Thymus (tissue), 11 donors: ENCODE results near the gene PURA. TPM values are rescaled to one million over a fixed set of nuclear protein-coding genes. Genes with fewer than 3 reads are reported as not detected.
"Not testable (repeated sequence)": the region's sequence is repeated elsewhere in the genome, so short reads cannot be mapped to it uniquely, and the experiment has no call there.

Experiments used
- DNase-seq, 9 donors: peaks; one replicate each; pipeline ENCODE4 v3.0.0-alpha.2; 2013; ENCODE audit warnings: low spot score in 9 of 9, low read depth in 6 of 9, missing footprints in 1 of 9
- H3K27ac ChIP-seq, 2 donors: one replicate each; pipeline ENCODE4 v1.5.1; 2013; ENCODE audit warnings: control low read depth in 1 of 2, low read depth in 1 of 2, low read length in 1 of 2, mild to moderate bottlenecking in 1 of 2, moderate library complexity in 1 of 2
- H3K27me3 ChIP-seq, 2 donors: one replicate each; pipeline ENCODE4 v1.5.1; 2013; ENCODE audit warnings: low read length in 1 of 2; ENCODE audit not compliant: control insufficient read depth in 2 of 2, insufficient read depth in 1 of 2
- H3K36me3 ChIP-seq, 2 donors: one replicate each; pipeline ENCODE4 v1.5.1; 2013; ENCODE audit warnings: low read length in 1 of 2, mild to moderate bottlenecking in 1 of 2, moderate library complexity in 1 of 2; ENCODE audit not compliant: control insufficient read depth in 2 of 2, insufficient read depth in 2 of 2
- H3K4me1 ChIP-seq, 2 donors: one replicate each; pipeline ENCODE4 v1.5.1; 2013; ENCODE audit warnings: low read length in 2 of 2; ENCODE audit not compliant: control insufficient read depth in 2 of 2, insufficient read depth in 2 of 2
- H3K4me3 ChIP-seq, 2 donors: one replicate each; pipeline ENCODE4 v1.5.1; 2013; ENCODE audit warnings: low read length in 2 of 2, control low read depth in 1 of 2, mild to moderate bottlenecking in 1 of 2
- H3K9me3 ChIP-seq, 2 donors: one replicate each; pipeline ENCODE4 v1.5.1; 2013; ENCODE audit warnings: low read length in 1 of 2, mild to moderate bottlenecking in 1 of 2; ENCODE audit not compliant: control insufficient read depth in 2 of 2, insufficient read depth in 1 of 2
- WGBS: extraction: QIAGEN DNeasy Blood & Tissue Kit; methylation state at CpG from one replicate; pipeline ENCODE4 v1.1.7; 2013; 5-methylcytosine and 5-hydroxymethylcytosine counted together
- polyA plus RNA-seq: library from polyadenylated mRNA; stranded (reverse); fragments of 200-250 nt; gene quantifications from one replicate; pipeline ENCODE4 v1.2.3, GENCODE V29; 2013
- total RNA-seq: library from RNA; stranded (reverse); fragments of 120-200 nt; gene quantifications from one replicate; pipeline ENCODE4 v1.2.4, GENCODE V29; 2013
- donor health status: healthy.

The PURA gene
- total and polyA plus RNA-seq, 2 donors = 4.7 to 5.9 TPM

DNA sequence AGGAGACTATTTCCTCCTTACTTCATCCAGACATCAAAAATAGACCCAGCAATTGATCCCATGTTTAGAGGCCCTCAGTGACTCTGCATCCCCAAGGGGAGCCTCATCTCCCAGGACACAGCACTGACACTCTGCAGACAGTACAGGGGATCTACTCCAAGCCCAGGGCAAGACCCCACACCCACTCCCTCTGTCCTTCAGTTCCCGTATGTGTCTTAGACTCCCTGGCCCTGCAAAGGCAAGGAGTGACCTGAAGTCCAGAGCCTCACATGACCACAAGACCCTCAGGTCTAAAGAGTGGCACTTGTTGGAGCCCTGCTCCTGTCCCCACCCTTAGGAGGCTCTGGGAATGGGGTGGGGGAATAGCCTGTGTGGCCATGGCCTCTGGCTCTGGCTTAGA lies 33.6 kb downstream of the PURA start:
- H3K27me3 ChIP-seq = peaks cover 35 to 85% of the 10 kb centered on the region in 2 donors
- H3K27ac ChIP-seq = no peak overlapping the region
- H3K4me3 ChIP-seq = no peak overlapping the region
- H3K9me3 ChIP-seq = no peaks in the 10 kb centered on the region
- no peaks in the 10 kb centered on the region for H3K36me3 ChIP-seq
- H3K4me1 ChIP-seq = peaks cover 4 to 6% of the 10 kb centered on the region in 2 donors
- 94% methylated on average over 1 of the region's 1 CpG for WGBS
- no peak for DNase-seq

DNA sequence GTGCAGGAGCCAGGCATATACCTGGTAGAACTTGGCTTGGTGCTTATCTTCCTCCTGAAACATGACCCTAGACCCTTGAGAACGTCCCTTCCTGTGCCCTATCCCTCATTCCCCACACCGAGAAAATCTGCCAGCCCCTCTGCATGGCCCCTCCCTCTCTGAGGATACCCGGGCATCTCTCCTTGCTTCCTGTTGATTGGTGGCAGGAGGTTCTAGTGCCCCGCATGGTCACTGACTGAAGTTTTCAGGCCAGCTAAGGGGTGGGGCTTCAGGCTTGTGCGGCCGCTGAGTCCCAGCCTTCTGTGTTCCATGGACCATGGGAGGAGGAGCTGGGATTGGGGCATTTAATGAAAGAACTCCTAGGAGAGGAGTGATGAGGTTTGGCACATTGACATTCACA lies 34.6 kb downstream of the PURA start:
- DNase-seq = no peak
- no peaks in the 10 kb centered on the region for H3K9me3 ChIP-seq
- H3K27me3 ChIP-seq = peaks cover 35 to 86% of the 10 kb centered on the region in 2 donors
- H3K4me3 ChIP-seq = no peak overlapping the region
- no peaks in the 10 kb centered on the region for H3K36me3 ChIP-seq
- no peak overlapping the region for H3K27ac ChIP-seq
- H3K4me1 ChIP-seq = peaks cover 6 to 7% of the 10 kb centered on the region in 2 donors
- WGBS = 71% methylated on average over 6 of the region's 6 CpGs

DNA sequence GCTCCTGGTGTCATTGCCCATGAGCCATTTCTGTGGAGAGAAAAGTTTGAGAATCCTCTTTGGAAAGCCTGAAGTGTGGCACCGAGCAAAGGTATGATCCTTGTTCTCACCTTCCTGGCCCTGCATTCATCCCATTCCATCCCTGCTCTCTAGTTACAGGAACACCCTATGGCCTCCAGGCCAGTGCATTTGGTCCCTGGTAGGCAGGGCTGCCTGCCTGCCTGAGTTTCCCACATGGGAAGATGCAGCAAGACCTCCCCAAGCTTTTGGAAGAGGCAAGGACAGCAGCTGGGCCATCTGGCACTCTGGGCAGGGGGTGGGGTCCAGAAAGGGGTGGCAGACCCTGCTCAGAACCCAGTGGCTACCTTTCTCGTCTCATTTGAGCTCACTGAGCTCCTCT lies 36.3 kb downstream of the PURA start:
- no peaks in the 10 kb centered on the region for H3K9me3 ChIP-seq
- no peak overlapping the region for H3K4me3 ChIP-seq
- peaks cover 27 to 83% of the 10 kb centered on the region in 2 donors for H3K27me3 ChIP-seq
- H3K4me1 ChIP-seq = peaks cover 6 to 7% of the 10 kb centered on the region in 2 donors
- WGBS = 92% methylated on average over 2 of the region's 2 CpGs
- no peaks in the 10 kb centered on the region for H3K36me3 ChIP-seq
- no peak for DNase-seq
- no peak overlapping the region for H3K27ac ChIP-seq

DNA sequence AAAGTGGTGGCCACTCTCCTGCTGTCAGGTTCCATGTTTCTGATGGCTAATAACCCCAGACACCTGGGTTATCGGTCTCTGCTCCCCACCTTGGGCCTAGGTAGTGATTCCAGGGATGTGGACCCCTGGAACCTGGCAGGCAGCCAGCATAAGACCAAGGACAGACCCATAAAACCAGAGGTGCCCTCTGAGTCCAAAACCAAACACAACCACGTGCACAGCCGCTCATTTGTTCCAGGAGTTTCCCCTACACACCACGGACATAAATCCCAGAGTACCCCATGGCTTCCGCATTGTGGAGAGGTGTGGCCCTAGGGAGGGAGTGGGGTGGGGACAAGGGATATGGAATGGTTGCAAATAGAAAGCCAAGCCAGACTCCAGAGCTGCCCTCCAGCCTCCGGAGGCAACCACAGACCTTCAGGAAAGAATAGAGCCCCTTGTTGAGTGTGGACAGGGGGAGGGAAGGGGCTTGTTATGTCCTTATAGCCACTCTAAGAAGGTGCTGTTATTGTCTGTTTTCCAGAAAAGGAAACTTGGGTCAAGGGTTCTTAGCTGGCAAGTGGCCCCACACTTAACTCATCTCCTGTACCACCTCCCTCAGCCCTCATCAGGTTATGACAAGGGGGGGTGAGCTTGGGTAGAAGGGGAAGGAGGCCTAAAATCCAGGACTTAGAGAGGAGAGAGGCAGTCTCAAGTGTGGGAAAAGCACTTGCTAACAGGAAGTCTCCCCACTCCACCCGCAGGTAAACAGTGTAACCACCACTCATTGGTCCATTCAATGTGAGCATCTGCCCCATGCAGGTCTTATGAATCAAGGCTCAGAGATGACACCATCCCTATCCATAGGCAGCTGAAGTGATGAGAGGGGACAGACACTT lies 37.5 kb downstream of the PURA start:
- DNase-seq = no peak
- WGBS = 96% methylated on average over 7 of the region's 7 CpGs
- H3K4me1 ChIP-seq = peaks cover 0 to 3% of the 10 kb centered on the region in 2 donors
- no peaks in the 10 kb centered on the region for H3K36me3 ChIP-seq
- H3K27ac ChIP-seq = no peak overlapping the region
- no peak overlapping the region for H3K4me3 ChIP-seq
- H3K9me3 ChIP-seq = no peaks in the 10 kb centered on the region
- H3K27me3 ChIP-seq = peaks cover 15 to 75% of the 10 kb centered on the region in 2 donors

DNA sequence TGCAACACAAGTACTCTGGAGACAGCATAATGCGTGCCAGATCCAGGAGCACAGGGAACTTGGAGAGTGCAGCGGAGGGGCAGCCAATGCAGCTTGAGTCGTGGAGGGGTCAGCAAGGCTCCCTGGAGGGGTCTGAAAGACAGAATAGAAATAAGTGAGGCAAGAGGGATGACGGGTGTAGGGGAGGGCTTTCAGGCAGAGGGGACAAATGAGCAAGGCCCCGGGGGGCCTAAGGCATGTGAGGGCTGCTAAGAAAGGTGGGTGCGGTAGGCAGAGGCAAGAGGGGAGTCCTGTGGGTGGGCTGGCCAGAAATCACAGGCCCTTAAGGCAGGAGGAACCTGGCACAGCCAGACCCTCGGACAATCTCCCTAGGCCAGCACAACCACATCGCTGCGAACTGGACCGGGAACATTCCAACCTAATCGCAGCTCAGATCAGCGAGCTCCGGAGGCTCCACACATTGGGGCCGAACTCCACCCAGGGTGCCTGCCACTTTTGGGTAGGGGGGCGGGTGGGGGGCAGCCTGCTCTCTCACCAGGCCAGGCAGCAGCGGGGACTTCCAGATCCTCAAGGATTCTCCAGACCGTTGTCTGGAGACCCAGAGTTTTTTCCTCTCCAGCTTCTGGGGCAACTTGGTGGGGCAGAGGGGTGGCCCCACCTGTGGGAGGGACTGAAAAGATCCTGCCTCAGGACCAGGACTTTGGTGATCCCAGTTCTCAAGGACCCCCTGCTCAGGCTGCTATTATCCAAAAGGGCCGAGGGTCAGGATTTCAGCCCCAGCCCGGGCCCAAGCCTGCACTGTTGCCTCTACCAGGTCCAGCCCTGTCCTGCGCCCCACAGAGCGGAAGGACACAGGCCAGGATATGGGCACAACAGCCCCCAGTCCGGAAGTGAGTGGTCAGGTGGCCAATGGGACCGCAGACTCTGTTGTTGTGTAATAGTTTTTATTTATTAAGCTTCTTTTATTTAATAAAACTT lies 38.4 kb downstream of the PURA start:
- no peak overlapping the region for H3K27ac ChIP-seq
- H3K27me3 ChIP-seq = peaks cover 6 to 67% of the 10 kb centered on the region in 2 donors
- no peaks in the 10 kb centered on the region for H3K9me3 ChIP-seq
- no peaks in the 10 kb centered on the region for H3K36me3 ChIP-seq
- H3K4me1 ChIP-seq = peaks cover 0 to 9% of the 10 kb centered on the region in 2 donors
- no peak overlapping the region for H3K4me3 ChIP-seq
- WGBS = 81% methylated on average over 23 of the region's 23 CpGs
- DNase-seq = no peak

DNA sequence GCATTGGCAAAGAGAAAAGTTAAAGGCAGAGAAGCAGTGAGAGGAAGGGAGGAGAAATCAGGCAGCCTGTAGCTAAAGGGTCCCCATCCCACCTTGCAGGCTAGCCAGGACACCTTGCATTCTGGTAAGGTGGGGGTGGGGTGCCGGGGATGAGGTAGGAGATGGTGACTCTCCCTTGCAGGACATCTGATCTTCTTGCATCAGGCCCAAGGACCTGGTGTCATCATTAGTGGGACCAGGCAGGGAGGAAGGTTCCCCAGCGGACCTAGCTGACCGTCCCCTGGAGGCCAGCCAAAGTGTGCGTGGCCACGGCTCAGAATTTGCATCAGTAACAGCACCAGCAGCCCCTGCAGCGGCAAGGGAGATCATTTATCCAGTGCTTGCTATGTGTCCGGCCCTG lies 39.3 kb downstream of the PURA start:
- Histone ChIP-seq H3K9me3 (no peaks in the 10 kb centered on the region), H3K4me1 (peaks cover 2 to 12% of the 10 kb centered on the region in 2 donors), H3K4me3 (no peak overlapping the region), H3K27ac (no peak overlapping the region), H3K36me3 (no peaks in the 10 kb centered on the region), H3K27me3 (peaks cover 0 to 62% of the 10 kb centered on the region in 2 donors)
- WGBS = 80% methylated on average over 7 of the region's 7 CpGs
- no peak for DNase-seq

DNA sequence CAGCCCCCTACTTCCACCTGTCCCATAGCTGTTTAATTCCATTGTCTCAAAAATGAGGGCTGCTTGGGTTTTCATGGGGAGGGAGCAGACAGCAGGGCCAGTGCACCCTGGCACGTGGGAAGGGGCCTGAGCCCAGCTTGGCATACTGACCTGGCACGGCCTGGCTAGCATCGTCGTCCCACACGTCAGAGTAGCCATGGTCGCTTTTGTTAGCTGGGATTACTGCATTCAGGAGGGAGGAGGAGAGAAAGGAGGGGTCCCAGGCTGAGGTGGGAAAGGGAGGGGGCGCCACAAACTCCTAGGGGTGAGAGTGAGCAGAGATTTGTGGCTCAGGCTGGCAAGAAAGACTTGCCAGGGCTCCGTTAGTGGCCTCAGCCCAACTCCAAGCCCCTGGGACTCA lies 40.0 kb downstream of the PURA start:
- no peak for DNase-seq
- Histone ChIP-seq H3K4me3 (no peak overlapping the region), H3K4me1 (peaks cover 2 to 12% of the 10 kb centered on the region in 2 donors), H3K36me3 (no peaks in the 10 kb centered on the region), H3K27ac (no peak overlapping the region), H3K27me3 (peaks cover 0 to 60% of the 10 kb centered on the region in 2 donors), H3K9me3 (no peaks in the 10 kb centered on the region)
- 83% methylated on average over 8 of the region's 8 CpGs for WGBS

DNA sequence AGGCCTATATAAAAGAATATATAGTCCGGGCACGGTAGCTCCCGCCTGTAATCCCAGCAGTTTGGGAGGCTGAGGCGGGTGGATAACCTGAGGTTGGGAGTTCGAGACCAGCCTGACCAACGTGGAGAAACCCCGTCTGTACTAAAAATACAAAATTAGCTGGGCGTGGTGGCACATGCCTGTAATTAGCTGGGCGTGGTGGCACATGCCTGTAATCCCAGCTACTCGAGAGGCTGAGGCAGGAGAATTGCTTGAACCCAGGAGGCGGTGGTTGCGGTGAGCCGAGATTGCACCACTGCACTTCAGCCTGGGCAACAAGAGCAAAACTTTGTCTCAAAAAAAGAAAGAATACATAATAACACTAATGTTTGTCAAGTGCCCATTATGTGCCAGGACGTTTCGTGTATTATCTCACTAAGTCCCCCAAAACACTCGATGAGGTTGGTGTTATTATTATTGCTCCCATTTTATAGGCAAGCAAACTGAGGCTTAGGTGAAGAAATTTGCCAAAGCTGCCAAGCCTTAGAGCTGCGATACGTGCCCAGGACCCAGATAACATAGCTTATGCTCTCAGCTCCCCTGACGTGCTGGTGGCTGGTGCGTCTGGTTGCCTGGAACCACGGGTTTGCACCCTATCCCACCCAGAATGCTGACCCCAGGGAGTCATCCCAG lies 40.9 kb downstream of the PURA start:
- not testable (repeated sequence) for H3K4me3 ChIP-seq, DNase-seq, H3K27ac ChIP-seq, H3K9me3 ChIP-seq, H3K36me3 ChIP-seq
- WGBS = 96% methylated on average over 21 of the region's 21 CpGs
- Histone ChIP-seq H3K27me3 (peaks cover 0 to 51% of the 10 kb centered on the region in 2 donors), H3K4me1 (peaks cover 2 to 12% of the 10 kb centered on the region in 2 donors)
